Mesenchymal stem cell (in vitro differentiated cells and primary cell): ENCODE data around the gene IL21R.

Experiments used
- DNase-seq: peaks from one replicate; pipeline ENCODE4 v3.0.0-alpha.2; 2013
- H2AFZ ChIP-seq: one replicate; pipeline ENCODE4 v1.6.1; 2013; ENCODE audit warnings: low read depth, mild to moderate bottlenecking, control low read depth, inconsistent platforms, low read length, moderate library complexity
- H2AK5ac ChIP-seq: 2 replicates; pipeline ENCODE4 v1.6.1; 2013; ENCODE audit warnings: low read length, moderate library complexity, mild to moderate bottlenecking, inconsistent platforms; ENCODE audit not compliant: severe bottlenecking
- H2BK120ac ChIP-seq: one replicate; pipeline ENCODE4 v1.6.1; 2013; ENCODE audit warnings: low read depth, mild to moderate bottlenecking, inconsistent platforms, low read length, moderate library complexity
- H2BK12ac ChIP-seq, 2 experiments: one replicate each; pipeline ENCODE4 v1.6.1; 2013; ENCODE audit warnings: inconsistent platforms in 2 of 2, low read length in 2 of 2, mild to moderate bottlenecking in 2 of 2, moderate library complexity in 2 of 2, control low read depth in 1 of 2
- H2BK15ac ChIP-seq: one replicate; pipeline ENCODE4 v1.6.1; 2013; ENCODE audit warnings: mild to moderate bottlenecking, low read depth, inconsistent platforms; ENCODE audit not compliant: poor library complexity, severe bottlenecking
- H2BK5ac ChIP-seq: 2 replicates; pipeline ENCODE4 v1.6.1; 2013; ENCODE audit warnings: low read depth, mild to moderate bottlenecking, low read length, control low read depth, inconsistent platforms; ENCODE audit not compliant: poor library complexity, severe bottlenecking
- H3K14ac ChIP-seq, 2 experiments: one replicate each; pipeline ENCODE4 v1.6.1; 2013; ENCODE audit warnings: inconsistent platforms in 2 of 2, low read length in 2 of 2, control low read depth in 1 of 2, mild to moderate bottlenecking in 1 of 2, moderate library complexity in 1 of 2
- H3K18ac ChIP-seq, 2 experiments: one replicate each; pipeline ENCODE4 v1.6.1; 2013; ENCODE audit warnings: inconsistent platforms in 2 of 2, low read length in 2 of 2, control low read depth in 1 of 2, low read depth in 1 of 2, mild to moderate bottlenecking in 1 of 2
- H3K23ac ChIP-seq, 2 experiments: one replicate each; pipeline ENCODE4 v1.6.1; 2013; ENCODE audit warnings: inconsistent platforms in 2 of 2, low read length in 2 of 2, mild to moderate bottlenecking in 2 of 2, moderate library complexity in 2 of 2, control low read depth in 1 of 2
- H3K27ac ChIP-seq: 2 replicates; pipeline ENCODE4 v1.5.1; 2013; ENCODE audit warnings: mild to moderate bottlenecking, moderate library complexity, low read length, control low read depth, inconsistent platforms; ENCODE audit not compliant: poor library complexity, severe bottlenecking
- H3K27me3 ChIP-seq, 2 experiments: 2 replicates each; pipeline versions ENCODE4 v1.6.1 to v1.7.0; 2013; ENCODE audit warnings: low read length in 2 of 2, mild to moderate bottlenecking in 2 of 2, moderate library complexity in 2 of 2, control low read depth in 1 of 2, inconsistent platforms in 1 of 2; ENCODE audit not compliant: control insufficient read depth in 1 of 2, insufficient read depth in 1 of 2
- H3K36me3 ChIP-seq, 2 experiments: 2 replicates each; pipeline versions ENCODE4 v1.6.1 to v1.7.0; 2013; ENCODE audit warnings: low read length in 2 of 2, control low read depth in 1 of 2, inconsistent platforms in 1 of 2, low read depth in 1 of 2, mild to moderate bottlenecking in 1 of 2; ENCODE audit not compliant: insufficient read depth in 2 of 2, control insufficient read depth in 1 of 2
- H3K4ac ChIP-seq, 2 experiments: one replicate each; pipeline ENCODE4 v1.6.1; 2013; ENCODE audit warnings: inconsistent platforms in 2 of 2, low read length in 2 of 2, mild to moderate bottlenecking in 2 of 2, moderate library complexity in 2 of 2, control low read depth in 1 of 2, low read depth in 1 of 2
- H3K4me1 ChIP-seq: 2 replicates; pipeline ENCODE4 v1.6.1; 2013; ENCODE audit warnings: low read depth, low read length, control low read depth; ENCODE audit not compliant: control insufficient read depth, insufficient read depth
- H3K4me2 ChIP-seq: 2 replicates; pipeline ENCODE4 v1.6.1; 2013; ENCODE audit warnings: low read length, mild to moderate bottlenecking, inconsistent platforms; ENCODE audit not compliant: poor library complexity, severe bottlenecking
- H3K4me3 ChIP-seq, 2 experiments: 2 replicates each; pipeline versions ENCODE4 v1.5.1 to v1.7.0; 2013; ENCODE audit warnings: low read length in 2 of 2, mild to moderate bottlenecking in 2 of 2, control low read depth in 1 of 2, low read depth in 1 of 2; ENCODE audit not compliant: insufficient read depth in 1 of 2
- H3K79me1 ChIP-seq: replicated peaks from 2 replicates; pipeline ENCODE4 v1.6.1; 2013; ENCODE audit warnings: mild to moderate bottlenecking, control low read depth, low read length, inconsistent platforms; ENCODE audit not compliant: poor library complexity, severe bottlenecking
- H3K9ac ChIP-seq: 2 replicates; pipeline ENCODE4 v1.7.0; 2013; ENCODE audit warnings: mild to moderate bottlenecking, low read length, moderate library complexity
- H3K9me3 ChIP-seq: 2 replicates; pipeline ENCODE4 v1.7.0; 2013; ENCODE audit warnings: mild to moderate bottlenecking, low read length; ENCODE audit not compliant: control insufficient read depth
- H4K8ac ChIP-seq: one replicate; pipeline ENCODE4 v1.6.1; 2013; ENCODE audit warnings: inconsistent platforms, mild to moderate bottlenecking, low read length, moderate library complexity
- H4K91ac ChIP-seq: one replicate; pipeline ENCODE4 v1.6.1; 2013; ENCODE audit warnings: mild to moderate bottlenecking, low read length, inconsistent platforms
- WGBS: methylation state at CpG from one replicate; pipeline ENCODE4 v1.1.7; 2013; ENCODE audit warnings: mixed read lengths; 5-methylcytosine and 5-hydroxymethylcytosine counted together

IL21R gene

DNA sequence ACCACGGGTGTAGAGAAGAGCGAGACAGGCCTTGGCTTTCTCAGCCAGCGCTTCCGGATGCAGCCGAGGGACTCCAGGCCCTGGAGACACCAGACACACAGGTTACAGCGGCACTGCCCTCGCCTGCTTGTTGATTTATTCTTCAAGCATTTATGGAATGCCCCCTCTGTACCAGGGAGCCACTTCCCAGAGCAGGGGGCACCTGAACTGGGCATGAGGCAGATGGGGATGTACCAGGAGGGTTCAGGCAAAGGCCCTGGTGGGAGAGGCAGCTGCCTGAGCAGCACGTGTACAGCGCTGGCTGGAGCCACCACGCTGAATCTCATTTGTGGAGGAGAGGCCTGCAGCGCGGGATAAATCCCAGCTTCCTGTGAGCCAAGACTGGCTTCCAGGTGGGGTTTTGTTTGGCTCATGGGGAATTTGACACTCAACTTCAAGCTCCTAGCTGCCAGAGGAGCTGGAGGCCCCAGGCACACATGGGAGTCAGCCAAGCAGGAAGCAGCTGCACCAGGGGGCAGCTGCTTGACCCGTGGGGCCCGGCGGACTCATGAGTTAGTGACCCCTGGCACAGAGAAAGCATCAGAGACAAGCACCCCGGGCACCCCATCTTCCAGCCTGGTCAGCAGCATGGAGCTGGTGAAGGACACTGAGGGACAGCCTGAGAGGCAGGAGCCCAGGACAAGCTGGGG is 59.7 kb downstream of the IL21R start:
- Histone ChIP-seq H3K23ac (no peak overlapping the region), H2AK5ac (peak overlapping the region; percentile 78), H3K27me3 (no peaks in the 10 kb centered on the region), H3K4ac (no peak overlapping the region), H3K9ac (no peak overlapping the region), H3K4me2 (no peak overlapping the region), H3K4me3 (no peak overlapping the region), H4K8ac (peak overlapping the region; percentile 48), H4K91ac (peak overlapping the region; percentile 40), H3K9me3 (peaks cover under 1% of the 10 kb centered on the region), H2BK15ac (no peak overlapping the region), H2BK120ac (no peak overlapping the region), H2BK12ac (no peak overlapping the region), H3K18ac (peak overlapping the region; percentile 14 to 32), H2AFZ (no peak overlapping the region), H3K36me3 (peaks cover 70 to 76% of the 10 kb centered on the region in 2 experiments), H3K27ac (peak overlapping the region; percentile 79), H3K4me1 (peaks cover 48% of the 10 kb centered on the region), H2BK5ac (no peak overlapping the region), H3K79me1 (peaks cover 9% of the 10 kb centered on the region), H3K14ac (no peak overlapping the region)
- no peak for DNase-seq
- WGBS = 77% methylated on average over 16 of the region's 16 CpGs

DNA sequence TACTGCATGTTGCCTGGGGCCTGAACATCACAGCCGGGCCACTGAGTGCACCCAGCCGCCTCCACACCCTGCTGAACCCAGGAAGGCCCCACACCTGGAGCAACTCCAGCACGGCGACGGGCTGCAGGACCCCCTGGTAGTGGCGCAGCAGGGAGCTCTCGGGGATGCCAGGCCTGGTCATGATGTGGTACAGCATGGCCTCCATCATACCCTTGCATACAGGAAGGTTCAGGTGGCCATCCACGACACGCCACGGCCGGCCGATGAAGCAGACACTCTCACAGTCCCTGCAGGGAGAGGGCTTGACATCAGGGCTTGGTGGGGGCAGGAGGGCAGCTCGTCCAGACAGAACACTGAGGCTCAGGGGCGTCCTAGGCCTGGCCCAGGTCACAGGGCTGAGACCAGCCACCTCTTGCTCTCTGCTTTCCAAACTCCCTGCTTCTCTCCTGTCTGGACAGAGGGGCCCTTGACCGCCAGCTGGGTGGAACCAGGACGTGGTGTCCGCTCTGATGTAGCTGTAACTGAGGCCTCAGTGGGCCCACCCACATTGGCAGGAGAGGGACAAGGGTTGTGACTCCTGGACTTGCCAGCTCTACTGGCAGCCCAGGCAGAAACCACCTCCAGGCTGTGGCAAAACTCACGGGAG is 60.3 kb downstream of the IL21R start:
- Histone ChIP-seq H3K14ac (peak overlapping the region in 1 of 2 experiments; percentile 6), H2BK5ac (no peak overlapping the region), H3K23ac (no peak overlapping the region), H2BK15ac (no peak overlapping the region), H3K27ac (peak overlapping the region; percentile 79), H3K4me2 (no peak overlapping the region), H3K18ac (peak overlapping the region; percentile 14 to 32), H3K79me1 (peaks cover 9% of the 10 kb centered on the region), H2BK120ac (no peak overlapping the region), H3K27me3 (no peaks in the 10 kb centered on the region), H3K4me3 (no peak overlapping the region), H3K4ac (no peak overlapping the region), H3K9me3 (peaks cover 8% of the 10 kb centered on the region), H2AK5ac (peak overlapping the region; percentile 78), H2AFZ (no peak overlapping the region), H4K8ac (peak overlapping the region; percentile 48), H2BK12ac (peak overlapping the region in 1 of 2 experiments; percentile 2), H3K4me1 (peaks cover 46% of the 10 kb centered on the region), H3K36me3 (peaks cover 74 to 83% of the 10 kb centered on the region in 2 experiments), H3K9ac (no peak overlapping the region), H4K91ac (peak overlapping the region; percentile 40)
- DNase-seq = no peak
- 94% methylated on average over 18 of the region's 18 CpGs for WGBS

DNA sequence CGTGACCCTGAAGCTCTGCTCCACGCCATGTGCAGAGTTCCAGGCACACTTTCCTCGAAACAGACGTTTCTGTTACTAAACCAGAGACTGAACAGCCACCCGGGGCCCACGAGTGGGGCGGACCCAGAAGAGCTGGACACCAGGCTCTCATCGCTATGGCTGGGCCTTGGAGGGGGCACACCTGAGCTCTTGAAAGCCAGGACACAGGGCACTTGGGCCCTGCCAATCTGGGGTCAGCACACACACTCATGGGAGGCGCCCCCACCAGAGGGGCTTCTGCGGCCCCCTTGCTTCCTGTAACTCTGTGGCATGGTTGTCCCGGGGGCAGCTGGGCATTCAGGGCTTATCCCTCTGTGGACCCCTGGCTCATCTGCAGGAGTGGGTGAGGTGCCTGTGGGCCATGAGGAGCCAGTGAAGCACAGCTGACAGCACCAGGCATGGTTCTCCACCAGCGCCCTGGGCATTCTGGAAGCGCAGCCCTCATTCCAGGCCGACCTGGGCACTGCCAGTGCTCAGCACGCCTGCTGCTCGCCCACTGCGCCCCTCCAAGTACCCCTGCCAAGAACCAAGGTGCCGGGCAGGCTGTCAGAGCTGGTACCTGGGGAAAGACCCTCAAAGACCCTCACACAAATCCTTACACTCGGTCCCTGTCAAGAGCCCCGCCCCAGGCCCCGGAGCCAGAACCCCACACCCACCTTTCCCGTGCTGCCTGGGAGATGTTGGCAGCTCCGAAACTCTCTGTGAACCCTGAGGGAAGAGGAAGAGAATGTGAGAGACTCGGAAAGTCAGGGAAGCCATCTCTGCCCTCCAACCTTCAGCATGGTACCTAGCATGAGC is 61.1 kb downstream of the IL21R start:
- Histone ChIP-seq H4K91ac (no peak overlapping the region), H2BK5ac (no peak overlapping the region), H3K4me2 (no peak overlapping the region), H3K23ac (no peak overlapping the region), H2AFZ (no peak overlapping the region), H3K18ac (no peak overlapping the region), H3K9ac (no peak overlapping the region), H2BK120ac (no peak overlapping the region), H2BK12ac (no peak overlapping the region), H3K27ac (no peak overlapping the region), H3K4me1 (peaks cover 44% of the 10 kb centered on the region), H3K14ac (peak overlapping the region in 1 of 2 experiments; percentile 6), H3K79me1 (peaks cover 9% of the 10 kb centered on the region), H3K4me3 (no peak overlapping the region), H2BK15ac (no peak overlapping the region), H2AK5ac (peak overlapping the region; percentile 78), H4K8ac (no peak overlapping the region), H3K36me3 (peaks cover 78 to 91% of the 10 kb centered on the region in 2 experiments), H3K4ac (no peak overlapping the region), H3K9me3 (peaks cover 9% of the 10 kb centered on the region), H3K27me3 (no peaks in the 10 kb centered on the region)
- WGBS = 96% methylated on average over 21 of the region's 24 CpGs
- no peak for DNase-seq
